Activated CD4-positive, alpha-beta memory T cell treated with anti-CD3 and anti-CD28 coated beads, Interleukin-2, amount 10 ng/mL, durations not matched to agents 7 days and 5 days (primary cell): ENCODE results near the gene ITIH6. TPM values are rescaled to one million over a fixed set of nuclear protein-coding genes. Genes with fewer than 3 reads are reported as not detected.
"Not testable (repeated sequence)": the region's sequence is repeated elsewhere in the genome, so short reads cannot be mapped to it uniquely, and the experiment has no call there.

Experiments used
- CTCF ChIA-PET: fragments of 350-600 bp; sonication (Branson Sonifier 250); formaldehyde crosslinking; loops from one replicate; lab custom pipeline; 2021; ENCODE audit warnings: antibody characterized with exemption, inconsistent platforms; lab: Charles Lee
- POLR2A ChIA-PET: fragments of 350-600 bp; sonication (Branson Sonifier 250); formaldehyde crosslinking; loops from one replicate; lab custom pipeline; 2021; ENCODE audit warnings: antibody characterized with exemption; lab: Charles Lee
- DNase-seq: peaks from one replicate; pipeline ENCODE4 v3.0.0-alpha.2; 2020
- H3K27ac Mint-ChIP-seq: one replicate; pipeline ENCODE4 v1.8.0; 2021; ENCODE audit warnings: mild to moderate bottlenecking, mixed read lengths
- H3K27me3 Mint-ChIP-seq: one replicate; pipeline ENCODE4 v1.8.0; 2021; ENCODE audit warnings: mixed read lengths
- H3K36me3 Mint-ChIP-seq: one replicate; pipeline ENCODE4 v1.8.0; 2021; ENCODE audit warnings: low read depth, mixed read lengths
- H3K4me1 Mint-ChIP-seq: one replicate; pipeline ENCODE4 v1.8.0; 2021; ENCODE audit warnings: mixed read lengths
- H3K4me3 Mint-ChIP-seq: one replicate; pipeline ENCODE4 v1.8.0; 2021; ENCODE audit warnings: mild to moderate bottlenecking, mixed read lengths
- H3K9me3 Mint-ChIP-seq: one replicate; pipeline ENCODE4 v1.8.0; 2021; ENCODE audit warnings: mixed read lengths
- total RNA-seq, 2 experiments: library from RNA; stranded (reverse); gene quantifications; one replicate each; pipeline ENCODE4 v1.2.3, GENCODE V29; 2021

ITIH6 gene, protein sequence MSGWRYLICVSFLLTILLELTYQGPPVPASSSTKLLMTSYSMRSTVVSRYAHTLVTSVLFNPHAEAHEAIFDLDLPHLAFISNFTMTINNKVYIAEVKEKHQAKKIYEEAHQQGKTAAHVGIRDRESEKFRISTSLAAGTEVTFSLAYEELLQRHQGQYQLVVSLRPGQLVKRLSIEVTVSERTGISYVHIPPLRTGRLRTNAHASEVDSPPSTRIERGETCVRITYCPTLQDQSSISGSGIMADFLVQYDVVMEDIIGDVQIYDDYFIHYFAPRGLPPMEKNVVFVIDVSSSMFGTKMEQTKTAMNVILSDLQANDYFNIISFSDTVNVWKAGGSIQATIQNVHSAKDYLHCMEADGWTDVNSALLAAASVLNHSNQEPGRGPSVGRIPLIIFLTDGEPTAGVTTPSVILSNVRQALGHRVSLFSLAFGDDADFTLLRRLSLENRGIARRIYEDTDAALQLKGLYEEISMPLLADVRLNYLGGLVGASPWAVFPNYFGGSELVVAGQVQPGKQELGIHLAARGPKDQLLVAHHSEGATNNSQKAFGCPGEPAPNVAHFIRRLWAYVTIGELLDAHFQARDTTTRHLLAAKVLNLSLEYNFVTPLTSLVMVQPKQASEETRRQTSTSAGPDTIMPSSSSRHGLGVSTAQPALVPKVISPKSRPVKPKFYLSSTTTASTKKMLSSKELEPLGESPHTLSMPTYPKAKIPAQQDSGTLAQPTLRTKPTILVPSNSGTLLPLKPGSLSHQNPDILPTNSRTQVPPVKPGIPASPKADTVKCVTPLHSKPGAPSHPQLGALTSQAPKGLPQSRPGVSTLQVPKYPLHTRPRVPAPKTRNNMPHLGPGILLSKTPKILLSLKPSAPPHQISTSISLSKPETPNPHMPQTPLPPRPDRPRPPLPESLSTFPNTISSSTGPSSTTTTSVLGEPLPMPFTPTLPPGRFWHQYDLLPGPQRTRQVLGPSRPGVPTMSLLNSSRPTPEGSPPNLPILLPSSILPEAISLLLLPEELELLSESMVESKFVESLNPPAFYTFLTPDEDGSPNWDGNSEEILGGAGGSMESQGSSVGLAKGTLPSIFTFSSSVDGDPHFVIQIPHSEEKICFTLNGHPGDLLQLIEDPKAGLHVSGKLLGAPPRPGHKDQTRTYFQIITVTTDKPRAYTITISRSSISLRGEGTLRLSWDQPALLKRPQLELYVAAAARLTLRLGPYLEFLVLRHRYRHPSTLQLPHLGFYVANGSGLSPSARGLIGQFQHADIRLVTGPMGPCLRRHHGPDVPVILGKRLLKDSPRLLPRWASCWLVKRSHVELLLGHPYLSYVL
- not detected for total RNA-seq

DNA sequence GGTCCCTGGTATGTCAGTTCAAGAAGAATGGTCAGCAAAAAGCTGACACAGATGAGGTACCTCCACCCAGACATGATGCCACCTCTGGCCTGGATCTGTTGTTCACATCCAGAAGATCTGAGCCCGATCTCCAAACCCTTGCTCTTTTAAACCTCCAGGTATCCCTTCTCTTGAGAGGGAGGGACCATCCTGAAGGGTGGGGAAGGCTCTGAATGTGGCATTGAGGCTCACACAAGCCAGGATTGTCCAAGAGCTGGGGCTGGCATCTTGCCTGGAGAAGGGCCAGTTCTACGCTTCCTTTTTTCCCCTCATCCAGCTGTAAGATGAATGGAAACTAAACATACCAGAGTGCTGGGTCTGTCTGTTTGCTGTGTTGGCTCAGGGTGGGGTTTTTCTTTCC lies at the start of gene ITIH6:
ITIH6 (minus strand) TSS at position 119 of the 400 bp plus-strand sequence; CDS start at position 74, 45 bp downstream.
- Mint-ChIP-seq H3K27ac (no peak within 1 kb of the TSS), H3K9me3 (no peaks in the 10 kb centered on the region), H3K27me3 (no peaks in the 10 kb centered on the region), H3K36me3 (no peaks in the 10 kb centered on the region), H3K4me3 (no peak within 1 kb of the TSS), H3K4me1 (no peaks in the 10 kb centered on the region)
- POLR2A ChIA-PET = no interaction called here
- no peak for DNase-seq
- CTCF ChIA-PET = no interaction called here

DNA sequence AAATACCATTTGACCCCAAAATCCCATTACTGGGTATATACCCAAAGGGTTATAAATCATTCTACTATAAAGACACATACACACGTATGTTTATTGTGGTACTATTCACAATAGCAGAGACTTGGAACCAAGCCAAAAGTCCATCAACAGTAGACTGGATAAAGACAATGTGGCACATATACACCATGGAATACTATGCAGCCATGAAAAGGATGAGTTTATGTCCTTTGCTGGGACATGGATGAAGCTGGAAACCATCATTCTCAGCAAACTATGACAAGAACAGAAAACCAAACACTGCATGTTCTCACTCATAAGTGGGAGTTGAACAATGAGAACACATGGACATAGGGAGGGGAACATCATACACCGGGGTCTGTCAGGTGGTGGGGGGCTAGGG lies 49.6 kb upstream of the ITIH6 start:
- H3K4me1 Mint-ChIP-seq, DNase-seq, H3K9me3 Mint-ChIP-seq, H3K4me3 Mint-ChIP-seq, H3K36me3 Mint-ChIP-seq, H3K27ac Mint-ChIP-seq, POLR2A ChIA-PET, H3K27me3 Mint-ChIP-seq, CTCF ChIA-PET: not testable (repeated sequence)

DNA sequence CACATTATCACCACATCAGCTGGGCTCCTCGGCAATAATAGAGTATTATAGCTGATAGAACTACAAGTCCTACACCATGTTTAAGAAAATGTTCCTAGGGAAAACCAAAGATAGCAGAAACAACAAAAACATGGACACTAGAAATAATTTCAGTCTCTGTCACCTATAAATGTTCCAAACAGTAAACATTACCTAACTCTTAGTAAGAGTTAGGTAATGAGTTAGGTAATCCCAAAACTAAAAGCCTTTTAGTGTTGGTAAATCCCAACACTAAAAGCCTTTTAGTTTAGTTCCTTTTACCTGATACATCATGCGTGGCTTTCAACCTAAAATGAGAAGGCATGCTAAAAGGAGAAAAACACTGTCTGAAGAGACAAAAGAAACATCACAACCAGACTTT lies 45.0 kb upstream of the ITIH6 start:
- no peak overlapping the region for H3K4me3 Mint-ChIP-seq
- H3K27ac Mint-ChIP-seq = no peak overlapping the region
- H3K27me3 Mint-ChIP-seq = no peaks in the 10 kb centered on the region
- H3K4me1 Mint-ChIP-seq = peaks cover 1% of the 10 kb centered on the region
- no peaks in the 10 kb centered on the region for H3K36me3 Mint-ChIP-seq
- ChIA-PET POLR2A (no interaction called here), CTCF (no interaction called here)
- H3K9me3 Mint-ChIP-seq = no peaks in the 10 kb centered on the region
- DNase-seq = no peak

DNA sequence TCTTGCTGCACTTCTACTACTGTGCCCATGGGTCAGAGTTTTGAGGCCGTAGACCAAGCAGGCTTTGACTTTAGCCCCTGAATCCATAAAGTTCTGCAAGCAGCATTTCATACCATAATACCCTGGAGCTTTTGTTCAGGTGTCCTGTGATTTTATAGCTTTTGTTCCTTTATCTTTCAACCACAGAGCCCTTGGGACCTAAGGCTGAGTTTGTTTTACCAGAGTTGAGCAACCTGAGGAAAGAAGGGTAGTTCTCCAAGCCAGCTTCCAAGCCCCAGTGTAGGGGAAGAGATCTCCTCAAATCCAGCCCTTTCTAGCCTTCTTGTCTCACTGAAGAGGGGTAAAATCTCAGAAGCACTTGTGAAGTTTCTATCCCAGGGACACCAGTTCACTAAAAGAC lies 44.6 kb upstream of the ITIH6 start:
- CTCF ChIA-PET = no interaction called here
- Mint-ChIP-seq H3K27me3 (no peaks in the 10 kb centered on the region), H3K4me1 (peaks cover 1% of the 10 kb centered on the region), H3K4me3 (no peak overlapping the region), H3K36me3 (no peaks in the 10 kb centered on the region), H3K9me3 (no peaks in the 10 kb centered on the region), H3K27ac (no peak overlapping the region)
- DNase-seq = no peak
- POLR2A ChIA-PET = no interaction called here

DNA sequence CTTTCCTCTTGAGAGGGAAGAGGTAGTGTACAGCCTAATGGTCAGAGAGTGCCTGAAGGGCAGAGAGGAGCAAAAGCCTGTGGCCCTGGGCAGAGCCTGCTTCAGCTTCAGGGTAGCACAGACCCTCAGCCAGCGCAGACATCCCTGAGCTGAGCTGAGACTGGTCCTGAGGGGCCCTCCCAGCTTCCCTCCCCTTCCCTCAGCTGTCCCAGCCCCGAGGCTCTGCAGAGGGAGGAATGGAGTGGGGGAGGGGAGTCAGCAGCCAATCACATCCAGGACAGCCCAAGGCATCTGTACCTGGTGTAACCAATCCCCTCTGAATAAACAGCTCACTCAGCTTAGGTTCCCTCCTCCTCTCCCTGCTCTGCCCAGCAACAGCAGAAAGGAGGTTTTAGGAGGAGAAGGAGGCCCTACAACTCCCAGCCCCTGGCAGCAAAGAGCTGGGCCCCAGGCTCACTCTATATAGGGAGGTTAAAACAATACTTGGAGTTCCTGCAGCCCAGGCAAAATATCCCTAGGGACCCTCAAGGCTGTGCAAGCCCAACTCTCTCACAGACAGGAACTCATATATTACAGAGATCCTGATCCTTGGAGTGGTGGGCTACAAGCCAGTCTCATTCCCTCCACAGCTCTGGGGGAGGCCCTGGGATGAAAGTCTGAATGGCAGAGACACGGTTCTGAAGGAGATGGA lies 43.3 kb upstream of the ITIH6 start:
- H3K27ac Mint-ChIP-seq, DNase-seq, H3K4me3 Mint-ChIP-seq, CTCF ChIA-PET, H3K36me3 Mint-ChIP-seq, H3K27me3 Mint-ChIP-seq, POLR2A ChIA-PET, H3K4me1 Mint-ChIP-seq, H3K9me3 Mint-ChIP-seq: not testable (repeated sequence)

DNA sequence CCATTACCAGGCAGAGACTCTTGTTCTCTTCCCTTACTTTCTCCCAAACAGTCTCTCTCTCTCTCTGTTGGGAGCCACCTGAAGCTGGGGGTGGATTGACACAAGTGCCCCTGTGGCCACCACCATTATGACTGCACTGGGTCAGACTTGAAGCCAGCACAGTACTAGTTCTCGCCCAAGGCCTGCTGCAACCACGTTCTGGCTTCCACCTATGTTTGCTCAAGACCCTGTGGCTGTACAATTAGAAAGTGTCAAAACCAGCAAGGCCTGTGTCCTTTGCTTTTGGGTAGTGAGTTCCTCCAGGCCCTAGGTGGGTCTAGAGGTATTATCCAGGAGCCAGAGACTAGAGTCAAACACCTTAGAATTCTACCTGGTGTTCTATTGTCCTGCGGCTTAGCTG lies 40.5 kb upstream of the ITIH6 start:
- H3K4me1 Mint-ChIP-seq = peaks cover 1% of the 10 kb centered on the region
- POLR2A ChIA-PET = no interaction called here
- H3K36me3 Mint-ChIP-seq = no peaks in the 10 kb centered on the region
- no peak overlapping the region for H3K4me3 Mint-ChIP-seq
- CTCF ChIA-PET = no interaction called here
- peaks cover 19% of the 10 kb centered on the region for H3K27me3 Mint-ChIP-seq
- DNase-seq = no peak
- no peaks in the 10 kb centered on the region for H3K9me3 Mint-ChIP-seq
- H3K27ac Mint-ChIP-seq = no peak overlapping the region

DNA sequence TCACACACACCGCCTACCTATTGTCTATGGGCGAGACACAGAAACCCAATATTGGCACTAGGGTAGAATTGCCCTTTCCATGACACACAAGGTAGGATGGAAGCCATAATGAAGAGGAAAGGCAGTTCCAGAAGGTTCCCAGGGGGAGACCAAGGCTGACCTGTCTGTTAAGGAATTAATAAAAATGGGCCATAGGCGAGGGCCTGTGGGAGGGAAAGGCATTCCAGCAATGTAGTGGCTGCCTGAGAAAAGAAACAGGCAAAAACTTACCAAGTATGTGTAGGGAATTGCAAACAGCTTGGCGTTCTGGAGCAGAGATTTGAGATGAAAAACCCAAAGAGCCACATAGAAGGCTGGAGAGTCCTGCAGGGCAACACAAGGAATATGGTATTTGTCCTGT lies 28.5 kb upstream of the ITIH6 start:
- Mint-ChIP-seq H3K9me3 (no peaks in the 10 kb centered on the region), H3K4me3 (no peak overlapping the region), H3K4me1 (no peaks in the 10 kb centered on the region), H3K36me3 (no peaks in the 10 kb centered on the region), H3K27ac (no peak overlapping the region), H3K27me3 (no peaks in the 10 kb centered on the region)
- CTCF ChIA-PET = no interaction called here
- DNase-seq = no peak
- POLR2A ChIA-PET = no interaction called here

DNA sequence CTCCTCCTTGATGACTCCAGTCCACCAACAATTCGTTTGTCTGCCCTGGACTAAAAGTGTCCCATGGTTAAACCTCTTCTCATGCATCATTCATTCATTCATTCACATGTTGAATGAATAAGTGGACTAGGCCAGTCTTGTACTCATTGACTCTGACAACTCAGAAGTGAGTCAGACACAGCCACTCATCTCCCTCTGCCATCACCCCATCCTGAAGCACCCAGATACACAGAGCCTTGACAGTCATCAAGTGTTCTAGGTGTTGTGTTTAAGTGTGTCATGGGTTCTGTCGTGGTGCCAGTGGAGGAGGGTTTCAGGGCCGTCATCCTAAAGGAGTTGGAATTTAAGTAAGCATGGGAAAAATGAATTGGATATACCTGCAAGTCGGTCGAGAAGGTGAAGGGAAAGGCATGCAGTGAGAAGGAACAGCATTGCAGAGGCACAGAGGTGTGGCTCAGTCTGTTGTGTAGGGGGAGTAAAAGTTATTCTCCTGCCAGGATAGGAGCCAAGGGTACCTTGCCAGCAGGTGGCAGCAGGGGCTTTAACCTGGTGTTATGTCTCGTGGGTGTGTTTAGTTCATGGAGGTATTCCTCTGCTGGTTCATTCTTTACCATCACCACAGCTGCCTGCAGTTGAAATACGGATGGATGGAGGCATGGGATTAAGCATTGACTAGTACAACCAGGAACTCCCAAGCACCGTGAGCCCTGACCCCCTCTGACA lies 27.8 kb upstream of the ITIH6 start:
- Mint-ChIP-seq H3K27ac (no peak overlapping the region), H3K27me3 (no peaks in the 10 kb centered on the region), H3K4me1 (no peaks in the 10 kb centered on the region), H3K9me3 (no peaks in the 10 kb centered on the region), H3K36me3 (no peaks in the 10 kb centered on the region), H3K4me3 (no peak overlapping the region)
- CTCF ChIA-PET = no interaction called here
- DNase-seq = no peak
- POLR2A ChIA-PET = no interaction called here

DNA sequence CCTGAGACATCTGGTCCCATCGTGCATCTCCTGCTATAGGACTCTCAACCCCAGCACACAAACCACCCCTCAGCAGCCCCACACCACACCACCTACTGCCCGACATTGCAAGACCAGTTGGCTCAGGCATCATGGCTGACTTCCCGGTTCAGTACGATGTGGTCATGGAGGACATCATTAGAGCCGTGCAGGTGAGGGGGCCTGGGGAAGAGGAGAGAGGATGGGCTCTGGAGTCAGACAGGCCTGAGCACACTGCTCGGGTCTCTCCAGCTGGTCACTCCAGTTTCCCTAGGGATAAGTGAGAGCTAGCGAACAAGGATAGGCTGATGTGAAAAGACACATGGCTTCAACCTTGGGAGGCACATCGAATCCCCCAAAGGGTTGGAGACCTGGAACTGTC lies 26.7 kb upstream of the ITIH6 start:
- Mint-ChIP-seq H3K36me3 (no peaks in the 10 kb centered on the region), H3K27me3 (no peaks in the 10 kb centered on the region), H3K9me3 (no peaks in the 10 kb centered on the region), H3K27ac (no peak overlapping the region), H3K4me1 (no peaks in the 10 kb centered on the region), H3K4me3 (no peak overlapping the region)
- ChIA-PET POLR2A (no interaction called here), CTCF (no interaction called here)
- DNase-seq = no peak

DNA sequence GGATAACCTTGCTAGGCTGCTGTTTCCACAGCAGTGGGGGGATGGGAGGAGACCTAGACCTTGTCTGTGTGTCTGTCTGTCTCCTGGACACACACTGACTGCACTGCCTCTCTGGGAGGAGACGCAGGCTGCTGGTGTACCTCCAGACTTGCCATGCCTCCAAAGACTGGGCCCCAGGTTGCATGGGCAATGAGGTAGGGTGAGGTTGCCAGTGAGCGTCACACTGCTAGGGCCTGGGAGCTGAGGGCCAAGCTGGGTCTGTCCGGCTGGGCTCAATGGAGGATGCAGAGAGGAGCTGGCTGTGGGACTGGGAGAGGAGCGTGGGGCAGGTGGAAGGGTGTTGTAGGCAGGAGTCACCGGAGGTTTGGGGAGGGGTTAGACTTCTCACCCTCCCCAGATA lies 26.1 kb upstream of the ITIH6 start:
- Mint-ChIP-seq H3K36me3 (no peaks in the 10 kb centered on the region), H3K9me3 (no peaks in the 10 kb centered on the region), H3K27ac (no peak overlapping the region), H3K4me1 (no peaks in the 10 kb centered on the region), H3K4me3 (no peak overlapping the region), H3K27me3 (no peaks in the 10 kb centered on the region)
- DNase-seq = no peak
- POLR2A ChIA-PET = no interaction called here
- CTCF ChIA-PET = no interaction called here

DNA sequence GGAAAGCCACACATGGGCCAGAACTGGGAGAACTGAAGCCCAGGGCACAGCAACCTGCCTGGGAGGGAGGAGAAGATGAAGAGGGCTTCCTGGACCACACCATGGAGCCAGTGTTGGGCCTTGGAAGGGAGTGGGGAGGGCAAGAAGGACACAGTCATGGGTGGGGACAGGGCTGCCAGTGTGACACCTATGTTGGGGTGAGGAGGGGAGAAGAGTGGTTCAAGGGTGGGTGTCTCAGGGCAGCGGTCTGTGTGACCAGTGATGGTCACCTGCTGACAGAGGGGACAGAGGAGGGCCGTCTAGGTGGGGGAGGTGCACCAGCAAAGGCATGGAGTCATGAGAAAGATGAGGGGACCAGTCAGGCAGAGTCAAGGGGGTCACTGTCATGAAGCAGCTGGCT lies 23.3 kb upstream of the ITIH6 start:
- DNase-seq = no peak
- ChIA-PET CTCF (no interaction called here), POLR2A (no interaction called here)
- H3K27me3 Mint-ChIP-seq = no peaks in the 10 kb centered on the region
- H3K4me1 Mint-ChIP-seq = no peaks in the 10 kb centered on the region
- no peak overlapping the region for H3K27ac Mint-ChIP-seq
- H3K4me3 Mint-ChIP-seq = no peak overlapping the region
- no peaks in the 10 kb centered on the region for H3K9me3 Mint-ChIP-seq
- H3K36me3 Mint-ChIP-seq = peaks cover 1% of the 10 kb centered on the region

DNA sequence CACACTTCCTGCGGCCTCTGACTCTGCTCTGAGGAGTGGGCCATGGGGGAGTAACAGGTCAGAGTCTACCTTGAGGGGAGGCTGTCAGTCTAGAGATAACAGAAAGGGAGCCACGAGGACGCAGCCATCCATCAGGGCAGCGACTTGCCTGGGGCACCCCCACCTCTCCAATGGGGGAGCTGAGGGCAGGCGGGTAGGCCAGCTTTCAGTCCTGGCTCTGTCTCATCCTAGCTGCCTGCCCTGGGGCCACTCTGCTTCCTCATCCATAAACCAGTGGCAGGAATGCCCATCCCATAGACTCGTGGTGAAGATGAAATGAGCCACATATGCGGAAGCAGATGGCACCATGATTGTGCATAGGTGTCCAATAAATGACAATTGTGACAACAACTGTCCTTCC lies 22.7 kb upstream of the ITIH6 start:
- no peak for DNase-seq
- Mint-ChIP-seq H3K27me3 (no peaks in the 10 kb centered on the region), H3K4me3 (no peak overlapping the region), H3K4me1 (no peaks in the 10 kb centered on the region), H3K27ac (no peak overlapping the region), H3K9me3 (no peaks in the 10 kb centered on the region), H3K36me3 (peaks cover 7% of the 10 kb centered on the region)
- POLR2A ChIA-PET = no interaction called here
- CTCF ChIA-PET = no interaction called here
